Measurements from ENCODE around the gene RBM5.
A peak's percentile ranks its signal among the peaks of the same experiment; 100 is the strongest.

DNA sequence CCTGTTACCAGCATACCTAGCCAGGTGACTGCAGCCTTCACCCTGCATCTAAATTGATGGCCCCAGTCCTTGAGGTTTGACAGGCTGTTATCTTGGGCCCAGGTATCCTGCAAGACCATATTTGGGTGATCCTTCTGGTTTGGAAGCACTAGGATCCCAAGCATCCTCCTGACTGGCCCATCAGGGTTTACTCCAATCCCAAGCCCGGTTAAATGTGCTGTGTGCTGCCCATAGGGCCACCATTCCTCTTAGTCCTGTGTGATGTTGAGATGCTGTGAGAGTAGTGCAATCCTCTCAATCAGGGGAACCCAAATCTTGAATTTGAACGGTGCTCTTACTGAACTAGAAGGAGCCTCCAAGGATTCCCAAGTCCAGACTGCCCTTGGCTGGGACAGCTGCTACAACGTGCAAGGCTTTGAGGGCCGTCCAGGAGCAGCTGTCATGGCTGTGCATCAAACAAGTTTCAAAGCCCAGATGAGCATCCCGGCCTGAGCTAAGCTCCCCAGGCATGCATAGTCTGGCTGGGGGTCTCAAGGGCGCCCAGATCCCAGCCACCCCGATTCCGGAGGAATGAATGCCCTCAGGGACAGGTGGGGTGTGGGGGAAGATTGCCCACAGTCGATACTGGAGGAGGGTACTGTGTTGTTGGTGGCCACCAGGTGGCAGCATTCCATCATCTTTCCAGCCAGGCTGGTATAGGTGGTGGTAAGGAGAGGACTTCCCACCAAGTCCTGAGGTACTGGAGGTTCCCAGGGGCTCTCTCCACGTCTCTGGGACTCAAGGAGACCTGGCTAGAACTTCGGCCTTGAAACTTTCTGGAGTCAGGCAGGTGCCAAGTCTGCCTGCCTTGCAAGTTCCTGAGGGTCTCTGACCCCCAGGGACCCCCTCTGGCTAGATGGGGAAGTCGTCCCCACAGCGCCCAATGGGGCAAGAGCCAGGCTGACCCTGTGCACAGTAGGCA is 32.6 kb downstream of the RBM5 start:
- TF ChIP-seq, protein P1, sequence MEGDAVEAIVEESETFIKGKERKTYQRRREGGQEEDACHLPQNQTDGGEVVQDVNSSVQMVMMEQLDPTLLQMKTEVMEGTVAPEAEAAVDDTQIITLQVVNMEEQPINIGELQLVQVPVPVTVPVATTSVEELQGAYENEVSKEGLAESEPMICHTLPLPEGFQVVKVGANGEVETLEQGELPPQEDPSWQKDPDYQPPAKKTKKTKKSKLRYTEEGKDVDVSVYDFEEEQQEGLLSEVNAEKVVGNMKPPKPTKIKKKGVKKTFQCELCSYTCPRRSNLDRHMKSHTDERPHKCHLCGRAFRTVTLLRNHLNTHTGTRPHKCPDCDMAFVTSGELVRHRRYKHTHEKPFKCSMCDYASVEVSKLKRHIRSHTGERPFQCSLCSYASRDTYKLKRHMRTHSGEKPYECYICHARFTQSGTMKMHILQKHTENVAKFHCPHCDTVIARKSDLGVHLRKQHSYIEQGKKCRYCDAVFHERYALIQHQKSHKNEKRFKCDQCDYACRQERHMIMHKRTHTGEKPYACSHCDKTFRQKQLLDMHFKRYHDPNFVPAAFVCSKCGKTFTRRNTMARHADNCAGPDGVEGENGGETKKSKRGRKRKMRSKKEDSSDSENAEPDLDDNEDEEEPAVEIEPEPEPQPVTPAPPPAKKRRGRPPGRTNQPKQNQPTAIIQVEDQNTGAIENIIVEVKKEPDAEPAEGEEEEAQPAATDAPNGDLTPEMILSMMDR (tag by site-specific recombination; IDR thresholded peaks at IDR 0.05) = peak; percentile 78
- TF ChIP-seq ZNF138 (tag by site-specific recombination; IDR thresholded peaks at IDR 0.05; ENCODE audit: borderline replicate concordance) = no peak
- TF ChIP-seq TCF7L2 (IDR thresholded peaks at IDR 0.05; ENCODE audit: borderline replicate concordance, low read depth, low read length) = no peak
- no peak for TF ChIP-seq SETDB1 (IDR thresholded peaks at IDR 0.05; ENCODE audit: insufficient read length, low read length)
- TF ChIP-seq, protein P2, sequence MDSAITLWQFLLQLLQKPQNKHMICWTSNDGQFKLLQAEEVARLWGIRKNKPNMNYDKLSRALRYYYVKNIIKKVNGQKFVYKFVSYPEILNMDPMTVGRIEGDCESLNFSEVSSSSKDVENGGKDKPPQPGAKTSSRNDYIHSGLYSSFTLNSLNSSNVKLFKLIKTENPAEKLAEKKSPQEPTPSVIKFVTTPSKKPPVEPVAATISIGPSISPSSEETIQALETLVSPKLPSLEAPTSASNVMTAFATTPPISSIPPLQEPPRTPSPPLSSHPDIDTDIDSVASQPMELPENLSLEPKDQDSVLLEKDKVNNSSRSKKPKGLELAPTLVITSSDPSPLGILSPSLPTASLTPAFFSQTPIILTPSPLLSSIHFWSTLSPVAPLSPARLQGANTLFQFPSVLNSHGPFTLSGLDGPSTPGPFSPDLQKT (IDR thresholded peaks at IDR 0.05; ENCODE audit: borderline replicate concordance, low read depth, low read length) = no peak

Data from HEK293 (cell line).